PC-9 (cell line): ENCODE results near the gene FOXL1. TPM values are rescaled to one million over a fixed set of nuclear protein-coding genes. Genes with fewer than 3 reads are reported as not detected.

Source experiments
- BruUV-seq: library from RNA; stranded (reverse); fragments of 400-500 nt; replicated peaks from 2 replicates; lab custom pipeline; 2021; lab: Mats Ljungman, UMichigan
- CTCF ChIA-PET: fragments of 300-600 bp; sonication (Branson Sonifier 250); formaldehyde crosslinking; loops from one replicate; lab custom pipeline; 2022; ENCODE audit warnings: antibody characterized with exemption; lab: Charles Lee
- POLR2A ChIA-PET: fragments of 300-600 bp; sonication (Branson Sonifier 250); formaldehyde crosslinking; loops from one replicate; lab custom pipeline; 2022; ENCODE audit warnings: antibody characterized with exemption; ENCODE audit not compliant: unreplicated experiment; lab: Charles Lee
- DNase-seq, 2 experiments: peaks; one replicate each; pipeline versions ENCODE4 v3.0.0 to v3.0.0-alpha.2; 2015 to 2022; ENCODE audit warnings: mixed read lengths in 1 of 2
- H2AFZ ChIP-seq: fragments of 200-600 bp; sonication (generic); 2 replicates; pipeline ENCODE4 v1.8.1; 2017; ENCODE audit warnings: antibody characterized with exemption
- H3F3A ChIP-seq: fragments of 200-600 bp; sonication (generic); 2 replicates; pipeline ENCODE4 v1.8.1; 2017; ENCODE audit warnings: antibody characterized with exemption, mild to moderate bottlenecking, low read depth; ENCODE audit not compliant: insufficient read depth
- H3K27ac ChIP-seq: fragments of 200-600 bp; sonication (generic); 2 replicates; pipeline ENCODE4 v1.6.1; 2016; ENCODE audit warnings: mixed run types
- H3K27me3 ChIP-seq: fragments of 200-600 bp; sonication (generic); 2 replicates; pipeline ENCODE4 v1.6.1; 2016; ENCODE audit warnings: low read depth, mixed run types; ENCODE audit not compliant: insufficient read depth
- H3K36me3 ChIP-seq: fragments of 200-600 bp; sonication (generic); 2 replicates; pipeline ENCODE4 v1.6.1; 2016; ENCODE audit warnings: low read depth, mixed run types
- H3K4me1 ChIP-seq: fragments of 200-600 bp; sonication (generic); replicated peaks from 2 replicates; pipeline ENCODE4 v1.6.1; 2016; ENCODE audit warnings: mixed run types; ENCODE audit not compliant: insufficient read depth
- H3K4me2 ChIP-seq: fragments of 200-600 bp; sonication (generic); 2 replicates; pipeline ENCODE4 v1.6.1; 2017; ENCODE audit warnings: mixed run types
- H3K4me3 ChIP-seq: fragments of 200-600 bp; sonication (generic); 2 replicates; pipeline ENCODE4 v1.6.1; 2016; ENCODE audit warnings: mixed run types
- H3K79me2 ChIP-seq: fragments of 200-600 bp; sonication (generic); 2 replicates; pipeline ENCODE4 v1.6.1; 2017; ENCODE audit warnings: low read depth, mixed run types
- H3K9me2 ChIP-seq: fragments of 200-600 bp; sonication (generic); 2 replicates; pipeline ENCODE4 v1.8.1; 2017; ENCODE audit warnings: mild to moderate bottlenecking; ENCODE audit not compliant: insufficient read depth
- H3K9me3 ChIP-seq: fragments of 200-600 bp; sonication (generic); 2 replicates; pipeline ENCODE4 v1.8.1; 2016; ENCODE audit warnings: low read depth; ENCODE audit not compliant: insufficient read depth
- H4K20me1 ChIP-seq: fragments of 200-600 bp; sonication (generic); 2 replicates; pipeline ENCODE4 v1.8.1; 2017; ENCODE audit not compliant: insufficient read depth
- EZH2 ChIP-seq: fragments of 200-600 bp; sonication (generic); IDR thresholded peaks from 2 replicates; pipeline ENCODE4 v1.8.0; 2017; ENCODE audit warnings: antibody characterized with exemption, low read depth
- intact Hi-C: fragments of 100-400 bp; cut with micrococcal nuclease; formaldehyde crosslinking; loops from one replicate; pipeline ENCODE4 v1.10.0; 2022; ENCODE audit not compliant: unreplicated experiment
- total RNA-seq: library from RNA; stranded (reverse); gene quantifications from 2 replicates; pipeline ENCODE4 v1.2.3, GENCODE V29; 2021
- TF ChIP-seq, protein P1 (sequence below): fragments of 200-600 bp; sonication (generic); conservative IDR thresholded peaks from 2 replicates; pipeline ENCODE4 v1.6.1; 2017; ENCODE audit warnings: mixed run types, antibody characterized with exemption, mild to moderate bottlenecking, moderate library complexity

The FOXL1 gene
- total RNA-seq, 1 experiment from 2014 or later = not detected

DNA sequence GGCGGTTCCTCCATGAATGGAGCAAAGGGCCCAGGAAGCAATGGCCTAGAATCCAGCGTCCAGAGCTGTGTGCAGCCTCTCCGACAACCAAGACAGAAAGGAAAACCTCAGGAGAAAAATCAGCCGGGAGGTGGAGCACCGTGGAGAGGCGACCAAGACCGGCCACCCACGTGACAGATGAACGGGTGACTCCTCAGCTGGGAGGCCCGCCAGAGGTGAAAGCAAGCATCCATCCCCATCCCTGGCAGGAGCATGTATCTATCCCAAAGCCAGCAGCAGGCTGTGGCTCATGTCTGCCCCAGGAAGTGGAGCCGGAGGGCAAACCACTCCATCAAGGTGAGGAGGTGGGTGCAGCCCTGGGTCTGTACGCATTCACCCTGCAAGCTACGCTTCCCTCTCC, 52.1 kb downstream of the FOXL1 start:
- Histone ChIP-seq H3K27me3 (peaks cover 100% of the 10 kb centered on the region), H3K4me2 (no peak overlapping the region), H4K20me1 (no peaks in the 10 kb centered on the region), H3K9me2 (no peaks in the 10 kb centered on the region), H3K79me2 (no peaks in the 10 kb centered on the region), H3K4me3 (no peak overlapping the region), H3K9me3 (no peaks in the 10 kb centered on the region), H3F3A (no peaks in the 10 kb centered on the region), H3K4me1 (no peaks in the 10 kb centered on the region), H3K27ac (no peak overlapping the region), H3K36me3 (no peaks in the 10 kb centered on the region), H2AFZ (no peak overlapping the region)
- ChIA-PET POLR2A (no interaction called here), CTCF (no interaction called here)
- intact Hi-C loops = no loop called here
- BruUV-seq = no TSS peak
- no peak for TF ChIP-seq EZH2
- TF ChIP-seq, protein P1, sequence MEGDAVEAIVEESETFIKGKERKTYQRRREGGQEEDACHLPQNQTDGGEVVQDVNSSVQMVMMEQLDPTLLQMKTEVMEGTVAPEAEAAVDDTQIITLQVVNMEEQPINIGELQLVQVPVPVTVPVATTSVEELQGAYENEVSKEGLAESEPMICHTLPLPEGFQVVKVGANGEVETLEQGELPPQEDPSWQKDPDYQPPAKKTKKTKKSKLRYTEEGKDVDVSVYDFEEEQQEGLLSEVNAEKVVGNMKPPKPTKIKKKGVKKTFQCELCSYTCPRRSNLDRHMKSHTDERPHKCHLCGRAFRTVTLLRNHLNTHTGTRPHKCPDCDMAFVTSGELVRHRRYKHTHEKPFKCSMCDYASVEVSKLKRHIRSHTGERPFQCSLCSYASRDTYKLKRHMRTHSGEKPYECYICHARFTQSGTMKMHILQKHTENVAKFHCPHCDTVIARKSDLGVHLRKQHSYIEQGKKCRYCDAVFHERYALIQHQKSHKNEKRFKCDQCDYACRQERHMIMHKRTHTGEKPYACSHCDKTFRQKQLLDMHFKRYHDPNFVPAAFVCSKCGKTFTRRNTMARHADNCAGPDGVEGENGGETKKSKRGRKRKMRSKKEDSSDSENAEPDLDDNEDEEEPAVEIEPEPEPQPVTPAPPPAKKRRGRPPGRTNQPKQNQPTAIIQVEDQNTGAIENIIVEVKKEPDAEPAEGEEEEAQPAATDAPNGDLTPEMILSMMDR = no peak
- no peak for DNase-seq

DNA sequence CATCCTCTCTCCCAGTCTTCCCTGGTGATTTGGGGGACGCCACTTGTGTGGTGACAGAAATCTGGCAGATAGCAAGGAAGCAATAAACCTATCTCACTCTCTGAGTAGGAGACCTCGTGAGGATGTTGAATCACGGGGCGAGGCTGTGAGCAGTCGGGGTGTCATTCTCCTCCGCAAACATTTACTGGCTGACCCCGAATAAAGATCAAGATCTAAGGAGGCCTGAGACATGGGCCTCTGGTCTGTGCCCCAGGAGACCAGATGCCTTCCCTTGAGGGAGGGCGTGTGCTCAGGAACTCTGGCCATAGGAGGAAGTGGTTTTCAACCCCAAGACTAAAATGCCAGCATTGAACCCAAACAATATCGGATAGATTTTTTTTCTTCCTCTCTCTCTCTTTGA, 53.1 kb downstream of the FOXL1 start:
- H3K9me3 ChIP-seq = no peaks in the 10 kb centered on the region
- ChIA-PET CTCF (no interaction called here), POLR2A (no interaction called here)
- no peak overlapping the region for H3K4me3 ChIP-seq
- no peak overlapping the region for H3K27ac ChIP-seq
- no peaks in the 10 kb centered on the region for H4K20me1 ChIP-seq
- H3K4me2 ChIP-seq = no peak overlapping the region
- H3K36me3 ChIP-seq = no peaks in the 10 kb centered on the region
- H3F3A ChIP-seq = no peaks in the 10 kb centered on the region
- BruUV-seq = no TSS peak
- intact Hi-C loops = no loop called here
- no peak for DNase-seq
- no peak overlapping the region for H2AFZ ChIP-seq
- peaks cover 100% of the 10 kb centered on the region for H3K27me3 ChIP-seq
- TF ChIP-seq, protein P1 = no peak
- TF ChIP-seq EZH2 = no peak
- no peaks in the 10 kb centered on the region for H3K9me2 ChIP-seq
- no peaks in the 10 kb centered on the region for H3K4me1 ChIP-seq
- H3K79me2 ChIP-seq = no peaks in the 10 kb centered on the region

Other genes starting within 250 kb of the FOXL1 start
- gene FOXF1, start 68.0 kb upstream of the FOXL1 start, total RNA-seq = not detected in 2 replicates
- 23.4 and 25.7 TPM in 2 replicates for gene MTHFSD, start 23.3 kb upstream of the FOXL1 start, total RNA-seq
- not detected in 2 replicates for gene FOXC2, start 11.7 kb upstream of the FOXL1 start, total RNA-seq